K562 (cell line): ENCODE data around the gene SLC7A4. TPM values are rescaled to one million over a fixed set of nuclear protein-coding genes. Genes with fewer than 3 reads are reported as not detected.
A peak's percentile ranks its signal among the peaks of the same experiment; 100 is the strongest.

ENCODE experiments used
- ELF2 ChIP-seq: fragments of 250-450 bp; sonication (Bioruptor Pico); IDR thresholded peaks from 2 replicates; pipeline ENCODE4 v1.5.0; 2021; ENCODE audit warnings: mild to moderate bottlenecking
- ERF ChIP-seq: fragments of 450-650 bp; formaldehyde crosslinking; IDR thresholded peaks from 2 replicates; pipeline ENCODE4 v1.4.0; 2020; ENCODE audit warnings: mild to moderate bottlenecking, mixed read lengths
- HBP1 ChIP-seq: fragments of 450-650 bp; formaldehyde crosslinking; IDR thresholded peaks from 2 replicates; pipeline ENCODE4 v1.4.0; 2022; ENCODE audit warnings: missing genetic modification characterization
- JUN ChIP-seq, 2 experiments: sonication (generic) in 1 of 2; formaldehyde crosslinking in 1 of 2; IDR thresholded peaks; 2 replicates each; pipeline versions ENCODE4 v1.6.1 to v1.8.0; 2012 to 2022; ENCODE audit warnings: borderline replicate concordance in 2 of 2, mild to moderate bottlenecking in 2 of 2, improper control_type of control experiment in 1 of 2, low read depth in 1 of 2, low read length in 1 of 2, missing genetic modification reagents in 1 of 2
- MTA3 ChIP-seq: fragments of 450-650 bp; formaldehyde crosslinking; IDR thresholded peaks from 2 replicates; pipeline ENCODE4 v1.6.1; 2017; ENCODE audit warnings: mild to moderate bottlenecking, borderline replicate concordance
- SIRT6 ChIP-seq: IDR thresholded peaks from one replicate; pipeline ENCODE4 v1.6.1; 2012; ENCODE audit warnings: low read depth, mild to moderate bottlenecking, control low read depth, inconsistent platforms, low read length, moderate library complexity
- XRCC4 ChIP-seq: IDR thresholded peaks from one replicate; pipeline ENCODE4 v1.6.1; 2011; ENCODE audit not compliant: insufficient read depth, insufficient read length; ENCODE audit errors: extremely low read depth
- polyA plus RNA-seq, 8 experiments: library from polyadenylated mRNA; depleted of rRNA in 4 of 8; stranded (reverse) in 5 of 8; unstranded in 3 of 8; fragments of >200 nt; fragmentation: Nextera tagmentation in 2 of 8; fragmentation: Illumina TruSeq in 1 of 8; extraction: Ambion mirVana in 2 of 8; extraction: Trizol in 1 of 8; gene quantifications; 2 replicates each; pipeline versions ENCODE4 v1.2.1 to v1.2.3, GENCODE V29; 2011 to 2014; ENCODE audit warnings: inconsistent platforms in 1 of 8, missing spikeins in 1 of 8
- total RNA-seq, 7 experiments: library from RNA; depleted of rRNA in 6 of 7; stranded (reverse); fragments of >200 nt in 6 of 7; fragmentation: Illumina TruSeq in 2 of 7; extraction: Trizol in 2 of 7; gene quantifications; 2 replicates each; pipeline versions ENCODE4 v1.2.1 to v1.2.3, GENCODE V29; 2011 to 2021; ENCODE audit warnings: low replicate concordance in 1 of 7
- TF ChIP-seq, protein P1 (sequence below): sonication (generic); formaldehyde crosslinking; IDR thresholded peaks from 2 replicates; pipeline ENCODE4 v1.8.1; 2023; ENCODE audit warnings: missing genetic modification reagents, mild to moderate bottlenecking, borderline replicate concordance
- TF ChIP-seq, protein P2 (sequence below): fragments of 200-800 bp; sonication (Bioruptor generic); IDR thresholded peaks from 2 replicates; pipeline ENCODE4 v1.6.1; 2016; ENCODE audit warnings: missing genetic modification characterization, missing compliant biosample characterization
- TF ChIP-seq, protein P3 (sequence below), 2 experiments: fragments of 250-450 bp in 1 of 2; fragments of 450-650 bp in 1 of 2; sonication (Bioruptor Pico) in 1 of 2; IDR thresholded peaks; 2 replicates each; pipeline versions ENCODE4 v1.6.1 to v1.8.0; 2016 to 2021; ENCODE audit warnings: mild to moderate bottlenecking in 2 of 2, moderate library complexity in 2 of 2, missing compliant biosample characterization in 1 of 2, missing genetic modification characterization in 1 of 2
- TF ChIP-seq, protein P4 (sequence below): fragments of 450-650 bp; formaldehyde crosslinking; IDR thresholded peaks from 2 replicates; pipeline ENCODE4 v1.4.0; 2022; ENCODE audit warnings: mild to moderate bottlenecking, moderate library complexity

The SLC7A4 gene
- total and polyA plus RNA-seq, 9 of the 15 experiments (the other 6 are each of a cell fraction or from before 2014, with no cell fraction given) = not detected

DNA sequence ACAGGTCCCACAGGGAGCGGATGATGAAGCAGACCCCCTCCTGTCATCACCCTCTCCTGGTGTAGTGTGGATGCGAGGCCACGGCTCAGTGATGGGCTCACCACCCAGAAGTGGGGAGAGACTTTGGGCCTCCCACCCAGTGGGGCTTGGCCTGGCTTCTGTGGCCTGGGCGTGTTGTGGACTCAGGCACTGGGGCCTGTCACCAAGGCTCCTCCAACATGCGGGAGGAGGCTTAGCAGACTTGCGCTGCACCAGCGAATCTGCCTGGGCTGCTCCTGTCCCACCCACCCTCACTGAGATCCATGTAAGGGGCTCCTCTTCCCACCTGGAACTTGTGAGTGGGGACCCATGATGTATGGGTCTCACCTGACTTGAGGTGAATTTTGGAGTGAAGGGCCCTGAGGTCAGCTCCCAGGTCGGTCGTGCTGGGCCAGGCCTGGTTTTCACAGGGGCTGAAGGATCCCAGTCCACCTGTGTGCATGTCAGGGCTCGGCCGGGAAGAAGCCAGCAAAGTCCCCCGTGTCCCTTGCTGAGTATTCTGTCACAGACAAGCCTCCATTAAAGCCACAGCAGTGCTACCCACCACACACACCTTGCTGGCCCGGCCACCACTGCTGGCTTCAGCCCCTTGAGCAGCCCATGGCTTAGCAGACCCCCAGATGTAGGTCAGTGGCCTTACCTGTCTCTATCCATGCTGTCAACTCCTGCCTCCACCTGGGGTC is 34.7 kb downstream of the SLC7A4 start (continued):
- TF ChIP-seq XRCC4 (no peak), ELF2 (CRISPR knock-in tag) (no peak), ERF (peak; percentile 75), HBP1 (peak; percentile 36; the same call in 1 of the 2 replicates), SIRT6 (no peak), JUN (IDR thresholded peaks at IDR 0.05; ENCODE audit: borderline replicate concordance, low read depth, low read length) (no peak), JUN (CRISPR knock-in tag; IDR thresholded peaks at IDR 0.05; ENCODE audit: borderline replicate concordance) (no peak), MTA3 (no peak)
- TF ChIP-seq, protein P1, sequence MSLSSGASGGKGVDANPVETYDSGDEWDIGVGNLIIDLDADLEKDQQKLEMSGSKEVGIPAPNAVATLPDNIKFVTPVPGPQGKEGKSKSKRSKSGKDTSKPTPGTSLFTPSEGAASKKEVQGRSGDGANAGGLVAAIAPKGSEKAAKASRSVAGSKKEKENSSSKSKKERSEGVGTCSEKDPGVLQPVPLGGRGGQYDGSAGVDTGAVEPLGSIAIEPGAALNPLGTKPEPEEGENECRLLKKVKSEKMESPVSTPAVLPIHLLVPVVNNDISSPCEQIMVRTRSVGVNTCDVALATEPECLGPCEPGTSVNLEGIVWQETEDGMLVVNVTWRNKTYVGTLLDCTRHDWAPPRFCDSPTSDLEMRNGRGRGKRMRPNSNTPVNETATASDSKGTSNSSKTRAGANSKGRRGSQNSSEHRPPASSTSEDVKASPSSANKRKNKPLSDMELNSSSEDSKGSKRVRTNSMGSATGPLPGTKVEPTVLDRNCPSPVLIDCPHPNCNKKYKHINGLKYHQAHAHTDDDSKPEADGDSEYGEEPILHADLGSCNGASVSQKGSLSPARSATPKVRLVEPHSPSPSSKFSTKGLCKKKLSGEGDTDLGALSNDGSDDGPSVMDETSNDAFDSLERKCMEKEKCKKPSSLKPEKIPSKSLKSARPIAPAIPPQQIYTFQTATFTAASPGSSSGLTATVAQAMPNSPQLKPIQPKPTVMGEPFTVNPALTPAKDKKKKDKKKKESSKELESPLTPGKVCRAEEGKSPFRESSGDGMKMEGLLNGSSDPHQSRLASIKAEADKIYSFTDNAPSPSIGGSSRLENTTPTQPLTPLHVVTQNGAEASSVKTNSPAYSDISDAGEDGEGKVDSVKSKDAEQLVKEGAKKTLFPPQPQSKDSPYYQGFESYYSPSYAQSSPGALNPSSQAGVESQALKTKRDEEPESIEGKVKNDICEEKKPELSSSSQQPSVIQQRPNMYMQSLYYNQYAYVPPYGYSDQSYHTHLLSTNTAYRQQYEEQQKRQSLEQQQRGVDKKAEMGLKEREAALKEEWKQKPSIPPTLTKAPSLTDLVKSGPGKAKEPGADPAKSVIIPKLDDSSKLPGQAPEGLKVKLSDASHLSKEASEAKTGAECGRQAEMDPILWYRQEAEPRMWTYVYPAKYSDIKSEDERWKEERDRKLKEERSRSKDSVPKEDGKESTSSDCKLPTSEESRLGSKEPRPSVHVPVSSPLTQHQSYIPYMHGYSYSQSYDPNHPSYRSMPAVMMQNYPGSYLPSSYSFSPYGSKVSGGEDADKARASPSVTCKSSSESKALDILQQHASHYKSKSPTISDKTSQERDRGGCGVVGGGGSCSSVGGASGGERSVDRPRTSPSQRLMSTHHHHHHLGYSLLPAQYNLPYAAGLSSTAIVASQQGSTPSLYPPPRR (CRISPR knock-in tag) = no peak
- TF ChIP-seq, protein P2, sequence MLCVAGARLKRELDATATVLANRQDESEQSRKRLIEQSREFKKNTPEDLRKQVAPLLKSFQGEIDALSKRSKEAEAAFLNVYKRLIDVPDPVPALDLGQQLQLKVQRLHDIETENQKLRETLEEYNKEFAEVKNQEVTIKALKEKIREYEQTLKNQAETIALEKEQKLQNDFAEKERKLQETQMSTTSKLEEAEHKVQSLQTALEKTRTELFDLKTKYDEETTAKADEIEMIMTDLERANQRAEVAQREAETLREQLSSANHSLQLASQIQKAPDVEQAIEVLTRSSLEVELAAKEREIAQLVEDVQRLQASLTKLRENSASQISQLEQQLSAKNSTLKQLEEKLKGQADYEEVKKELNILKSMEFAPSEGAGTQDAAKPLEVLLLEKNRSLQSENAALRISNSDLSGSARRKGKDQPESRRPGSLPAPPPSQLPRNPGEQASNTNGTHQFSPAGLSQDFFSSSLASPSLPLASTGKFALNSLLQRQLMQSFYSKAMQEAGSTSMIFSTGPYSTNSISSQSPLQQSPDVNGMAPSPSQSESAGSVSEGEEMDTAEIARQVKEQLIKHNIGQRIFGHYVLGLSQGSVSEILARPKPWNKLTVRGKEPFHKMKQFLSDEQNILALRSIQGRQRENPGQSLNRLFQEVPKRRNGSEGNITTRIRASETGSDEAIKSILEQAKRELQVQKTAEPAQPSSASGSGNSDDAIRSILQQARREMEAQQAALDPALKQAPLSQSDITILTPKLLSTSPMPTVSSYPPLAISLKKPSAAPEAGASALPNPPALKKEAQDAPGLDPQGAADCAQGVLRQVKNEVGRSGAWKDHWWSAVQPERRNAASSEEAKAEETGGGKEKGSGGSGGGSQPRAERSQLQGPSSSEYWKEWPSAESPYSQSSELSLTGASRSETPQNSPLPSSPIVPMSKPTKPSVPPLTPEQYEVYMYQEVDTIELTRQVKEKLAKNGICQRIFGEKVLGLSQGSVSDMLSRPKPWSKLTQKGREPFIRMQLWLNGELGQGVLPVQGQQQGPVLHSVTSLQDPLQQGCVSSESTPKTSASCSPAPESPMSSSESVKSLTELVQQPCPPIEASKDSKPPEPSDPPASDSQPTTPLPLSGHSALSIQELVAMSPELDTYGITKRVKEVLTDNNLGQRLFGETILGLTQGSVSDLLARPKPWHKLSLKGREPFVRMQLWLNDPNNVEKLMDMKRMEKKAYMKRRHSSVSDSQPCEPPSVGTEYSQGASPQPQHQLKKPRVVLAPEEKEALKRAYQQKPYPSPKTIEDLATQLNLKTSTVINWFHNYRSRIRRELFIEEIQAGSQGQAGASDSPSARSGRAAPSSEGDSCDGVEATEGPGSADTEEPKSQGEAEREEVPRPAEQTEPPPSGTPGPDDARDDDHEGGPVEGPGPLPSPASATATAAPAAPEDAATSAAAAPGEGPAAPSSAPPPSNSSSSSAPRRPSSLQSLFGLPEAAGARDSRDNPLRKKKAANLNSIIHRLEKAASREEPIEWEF (CRISPR knock-in tag) = no peak
- TF ChIP-seq, protein P3, sequence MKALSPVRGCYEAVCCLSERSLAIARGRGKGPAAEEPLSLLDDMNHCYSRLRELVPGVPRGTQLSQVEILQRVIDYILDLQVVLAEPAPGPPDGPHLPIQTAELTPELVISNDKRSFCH (CRISPR knock-in tag; IDR thresholded peaks at IDR 0.05) = no peak
- TF ChIP-seq, protein P3 (tag; IDR thresholded peaks at IDR 0.05) = no peak
- TF ChIP-seq, protein P4, sequence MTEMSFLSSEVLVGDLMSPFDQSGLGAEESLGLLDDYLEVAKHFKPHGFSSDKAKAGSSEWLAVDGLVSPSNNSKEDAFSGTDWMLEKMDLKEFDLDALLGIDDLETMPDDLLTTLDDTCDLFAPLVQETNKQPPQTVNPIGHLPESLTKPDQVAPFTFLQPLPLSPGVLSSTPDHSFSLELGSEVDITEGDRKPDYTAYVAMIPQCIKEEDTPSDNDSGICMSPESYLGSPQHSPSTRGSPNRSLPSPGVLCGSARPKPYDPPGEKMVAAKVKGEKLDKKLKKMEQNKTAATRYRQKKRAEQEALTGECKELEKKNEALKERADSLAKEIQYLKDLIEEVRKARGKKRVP (CRISPR knock-in tag) = no peak
